AML-193 (cell line): Measurements from ENCODE around the gene KCNK4.
"Not testable (repeated sequence)": the region's sequence is repeated elsewhere in the genome, so short reads cannot be mapped to it uniquely, and the experiment has no call there.

Experiments
- DNase-seq, 2 experiments: peaks; one replicate each; lab custom pipeline; 2025; lab: John Stamatoyannopoulos, UW

Gene KCNK4

GRCh38 chr11:64291262-64291751 lies at the start of gene KCNK4:
Gene KCNK4, plus strand, starts transcription at chr11:64291302. Its CDS starts 1,717 bp downstream, at chr11:64293019.
- no peak for DNase-seq

DNA sequence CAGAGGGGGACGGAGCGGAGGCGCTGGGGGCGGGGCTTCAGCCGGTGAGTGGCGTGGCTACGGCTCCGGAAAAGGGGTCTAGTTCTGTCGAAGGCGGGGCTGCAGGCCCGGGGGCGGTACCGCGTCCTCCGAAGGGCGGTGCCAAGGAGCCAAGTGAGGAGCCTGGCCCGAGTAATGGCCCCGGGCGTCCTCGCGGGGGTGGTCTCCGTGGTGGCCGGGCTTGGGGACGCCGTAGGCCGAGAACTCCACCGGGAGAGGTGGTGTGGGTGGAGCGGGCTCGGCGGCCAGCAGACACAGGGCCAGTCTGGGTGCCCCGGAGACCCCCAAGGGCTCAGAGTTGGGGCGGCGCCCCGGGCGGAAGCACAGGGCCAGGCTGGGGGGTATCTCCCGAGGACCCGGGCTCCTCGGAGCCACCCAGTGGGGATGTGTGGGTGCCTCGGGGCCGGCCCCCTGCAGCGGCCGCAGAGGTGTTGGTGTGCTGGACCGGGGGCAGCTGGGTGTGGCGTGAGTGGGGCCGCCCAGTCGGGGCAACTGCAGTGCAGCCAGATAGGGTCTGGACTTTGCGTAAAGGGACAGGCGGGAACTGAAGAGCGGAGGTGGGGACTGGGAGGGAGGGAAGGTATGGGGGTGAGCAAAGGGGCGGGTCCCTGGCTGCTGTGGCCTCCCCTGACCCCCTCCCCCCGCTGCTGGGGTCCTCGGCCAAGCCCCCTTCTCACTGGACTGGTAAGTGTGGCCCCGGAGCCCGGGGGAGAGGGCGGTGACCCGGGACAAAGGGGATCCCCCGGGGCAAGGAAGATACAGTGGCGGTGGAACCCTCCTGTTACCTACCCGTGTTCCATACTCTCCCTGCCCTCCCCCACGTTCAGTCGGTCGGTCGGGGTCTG lies 49.4 kb upstream of the KCNK4 start:
- DNase-seq: peak in 1 of 2 experiments; percentile 96

DNA sequence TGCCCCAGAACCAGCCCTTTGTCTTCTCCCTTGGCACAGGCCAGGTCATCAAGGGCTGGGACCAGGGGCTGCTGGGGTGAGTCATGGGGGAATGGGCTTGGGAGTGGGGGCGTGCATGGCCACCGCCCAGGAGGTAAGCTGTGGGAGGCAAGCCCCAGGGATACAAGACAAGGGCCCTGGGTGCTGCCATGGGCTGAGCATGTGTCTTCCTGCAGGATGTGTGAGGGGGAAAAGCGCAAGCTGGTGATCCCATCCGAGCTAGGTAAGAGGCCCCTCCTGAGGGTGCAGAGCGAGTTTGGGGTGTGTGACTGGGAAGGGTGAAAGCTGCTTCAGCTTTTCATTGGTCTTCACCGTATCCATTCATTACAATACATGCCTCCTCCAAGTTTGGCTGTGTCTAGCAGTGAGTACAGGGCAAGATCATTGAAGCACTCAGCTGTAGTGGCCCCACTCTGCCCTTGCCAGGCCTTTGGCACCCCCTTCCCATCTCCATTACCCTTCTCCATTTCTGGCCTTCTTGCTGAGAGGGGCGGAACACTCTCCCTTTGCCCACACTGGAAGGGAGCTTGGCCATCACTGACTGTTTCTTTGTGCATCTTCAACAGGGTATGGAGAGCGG lies 47.8 kb upstream of the KCNK4 start:
- DNase-seq: no peak

GRCh38 chr11:64244107-64244506 lies 47.0 kb upstream of the KCNK4 start:
- DNase-seq: no peak

DNA sequence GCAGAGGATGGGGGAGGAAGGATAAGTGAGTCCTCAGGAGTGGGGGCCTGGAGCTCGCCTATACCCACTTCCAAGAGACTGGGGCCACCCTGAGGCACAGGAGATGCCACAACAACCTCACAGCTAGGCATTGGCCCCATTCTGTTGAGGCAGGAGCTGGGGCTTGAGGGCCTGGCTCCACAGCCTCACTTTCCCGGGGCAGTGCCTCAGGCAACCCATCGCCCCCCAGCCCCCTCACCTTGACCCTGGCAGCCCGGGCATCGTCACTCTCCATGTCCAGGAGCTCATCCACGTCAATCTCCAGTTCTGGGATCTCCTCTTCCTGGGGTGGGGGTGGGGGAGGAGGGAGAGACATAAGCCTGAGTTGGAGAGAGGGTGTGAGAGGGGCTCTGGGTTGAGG lies 46.1 kb upstream of the KCNK4 start:
- no peak for DNase-seq

DNA sequence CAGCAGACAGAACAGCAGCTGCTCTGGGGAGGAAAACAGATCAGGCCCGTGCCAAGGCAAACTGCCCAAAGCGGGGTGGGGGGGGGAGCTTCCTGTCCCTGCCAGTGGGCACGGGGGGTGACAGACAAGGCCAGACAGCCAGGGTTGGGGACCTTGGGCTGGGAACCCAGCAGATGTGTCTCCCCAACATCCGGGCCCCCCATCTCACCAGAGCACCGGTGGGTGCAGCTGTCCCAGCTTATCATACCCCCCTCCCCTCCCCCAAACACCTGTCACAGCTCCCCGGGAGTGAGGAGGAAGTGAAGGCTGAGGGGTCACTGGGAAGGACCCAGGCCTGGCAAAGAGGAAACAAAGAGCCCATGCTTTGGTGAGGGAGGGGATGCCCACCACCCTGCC lies 45.7 kb upstream of the KCNK4 start:
- peak; percentile 13 to 15 for DNase-seq

DNA sequence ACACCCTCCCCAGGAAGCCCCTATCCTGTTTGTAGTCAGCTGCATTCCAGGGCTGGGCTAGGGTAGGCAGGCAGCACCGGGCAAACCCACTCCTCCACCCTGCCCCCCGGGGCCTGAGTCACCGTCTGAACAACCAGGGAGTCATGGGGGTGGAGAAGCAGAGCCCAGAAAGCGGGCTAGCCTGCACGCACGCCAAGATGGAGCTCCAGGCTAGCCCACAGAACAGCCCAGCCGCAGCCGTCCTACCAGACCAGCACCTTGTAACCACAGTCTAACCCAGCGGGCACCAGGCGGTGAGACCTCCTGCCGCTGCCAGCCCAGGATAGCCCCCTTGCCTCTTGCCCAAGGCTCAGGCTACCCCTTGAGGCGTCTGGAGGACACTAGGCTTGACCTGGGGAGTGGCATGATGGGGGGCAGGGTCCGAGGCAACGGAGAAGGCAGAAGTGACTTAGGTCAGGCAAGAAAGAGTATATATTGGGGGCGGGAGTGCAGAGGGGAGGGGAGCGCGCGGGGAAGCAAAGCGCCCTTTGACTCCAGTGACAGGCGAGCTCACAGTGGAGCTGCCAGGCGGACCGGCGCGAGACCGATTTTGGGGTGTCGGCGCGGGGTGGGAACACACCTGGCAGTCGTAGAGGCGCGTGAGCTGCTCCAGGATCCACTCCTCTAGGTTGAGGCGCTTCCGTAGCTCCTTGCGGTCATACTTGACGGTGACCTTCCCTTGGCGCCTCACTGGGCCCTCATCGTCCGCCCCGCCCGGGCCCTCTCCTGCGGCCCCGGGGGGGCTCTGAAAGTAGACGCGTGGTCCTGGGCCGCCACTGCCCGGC lies 45.1 kb upstream of the KCNK4 start:
- peak in 1 of 2 experiments; percentile 30 for DNase-seq

- not testable (repeated sequence) for DNase-seq
These were observed 44.6 kb upstream of the KCNK4 start for GRCh38 chr11:64246621-64246870.

DNA sequence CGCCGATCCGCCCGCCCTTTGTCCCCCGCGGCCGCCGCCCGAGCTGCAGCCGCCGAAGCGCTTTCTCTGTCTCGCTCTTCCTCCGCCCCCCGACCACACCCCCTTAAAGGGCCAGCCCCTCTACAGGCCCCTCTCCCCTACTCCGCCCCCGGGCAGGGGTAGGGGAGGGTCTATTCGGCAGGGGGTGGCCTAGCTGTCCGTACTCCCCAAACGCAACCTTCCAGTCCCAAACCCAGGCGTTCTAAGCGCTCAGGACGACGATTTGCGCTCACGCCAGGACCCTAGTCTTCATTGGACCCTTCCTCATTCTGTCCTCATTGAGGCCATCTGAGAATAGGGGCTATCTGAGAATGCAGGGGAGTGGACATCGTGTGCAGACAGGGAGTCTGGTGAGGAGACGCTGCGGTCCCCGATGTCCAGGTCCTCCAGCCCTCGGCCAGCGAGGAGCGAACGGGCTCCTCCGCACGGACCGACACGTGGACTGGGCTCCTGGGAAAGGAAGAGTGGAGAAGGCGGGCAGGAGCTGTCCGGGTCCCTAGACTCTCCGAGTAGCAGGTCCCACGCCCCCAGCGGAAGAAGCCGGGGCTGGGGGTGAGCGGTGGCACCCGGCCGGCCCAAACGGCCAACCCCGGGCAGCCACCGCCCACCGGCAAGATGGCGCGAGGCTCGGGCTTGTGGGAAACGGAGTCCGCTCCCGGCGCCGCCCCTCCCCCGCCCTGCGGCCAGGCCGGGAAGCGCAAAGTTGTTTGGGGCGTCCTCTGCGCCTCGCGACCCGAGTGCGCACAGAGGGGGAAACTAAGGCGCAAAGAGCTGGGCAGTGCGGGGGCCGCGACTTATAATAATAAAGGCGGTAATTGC lies 44.0 kb upstream of the KCNK4 start, which contains the start of gene PPP1R14B:
Gene PPP1R14B, minus strand, starts transcription at position 73 of the 858 bp plus-strand sequence. CDS start 270 bp downstream, outside the sequence.
- DNase-seq: peak; percentile 64 to 66

GRCh38 chr11:64247729-64248531 lies 43.2 kb upstream of the KCNK4 start:
- DNase-seq: no peak

DNA sequence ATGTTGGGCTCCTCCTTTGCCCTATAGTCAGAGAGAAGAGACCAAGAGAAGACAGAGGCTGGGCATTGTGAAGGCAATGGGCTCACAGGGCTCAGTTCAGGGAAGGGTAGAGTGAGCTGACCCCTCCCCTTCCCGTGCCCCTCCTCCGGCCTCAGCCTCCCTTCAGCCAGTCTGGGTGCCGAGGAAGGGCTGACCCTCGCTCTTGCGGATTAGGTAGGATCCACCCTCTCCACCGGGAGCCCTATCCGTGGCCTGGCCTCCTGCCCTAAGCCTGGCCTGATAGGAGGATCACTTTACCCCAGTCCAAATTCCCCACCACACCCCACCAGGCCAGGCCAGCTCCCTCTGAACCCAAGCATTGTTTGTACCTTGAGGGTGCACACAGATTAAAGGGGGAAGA lies 42.5 kb upstream of the KCNK4 start:
- DNase-seq: no peak

- no peak for DNase-seq
These were observed 42.1 kb upstream of the KCNK4 start for GRCh38 chr11:64249038-64249437.

DNA sequence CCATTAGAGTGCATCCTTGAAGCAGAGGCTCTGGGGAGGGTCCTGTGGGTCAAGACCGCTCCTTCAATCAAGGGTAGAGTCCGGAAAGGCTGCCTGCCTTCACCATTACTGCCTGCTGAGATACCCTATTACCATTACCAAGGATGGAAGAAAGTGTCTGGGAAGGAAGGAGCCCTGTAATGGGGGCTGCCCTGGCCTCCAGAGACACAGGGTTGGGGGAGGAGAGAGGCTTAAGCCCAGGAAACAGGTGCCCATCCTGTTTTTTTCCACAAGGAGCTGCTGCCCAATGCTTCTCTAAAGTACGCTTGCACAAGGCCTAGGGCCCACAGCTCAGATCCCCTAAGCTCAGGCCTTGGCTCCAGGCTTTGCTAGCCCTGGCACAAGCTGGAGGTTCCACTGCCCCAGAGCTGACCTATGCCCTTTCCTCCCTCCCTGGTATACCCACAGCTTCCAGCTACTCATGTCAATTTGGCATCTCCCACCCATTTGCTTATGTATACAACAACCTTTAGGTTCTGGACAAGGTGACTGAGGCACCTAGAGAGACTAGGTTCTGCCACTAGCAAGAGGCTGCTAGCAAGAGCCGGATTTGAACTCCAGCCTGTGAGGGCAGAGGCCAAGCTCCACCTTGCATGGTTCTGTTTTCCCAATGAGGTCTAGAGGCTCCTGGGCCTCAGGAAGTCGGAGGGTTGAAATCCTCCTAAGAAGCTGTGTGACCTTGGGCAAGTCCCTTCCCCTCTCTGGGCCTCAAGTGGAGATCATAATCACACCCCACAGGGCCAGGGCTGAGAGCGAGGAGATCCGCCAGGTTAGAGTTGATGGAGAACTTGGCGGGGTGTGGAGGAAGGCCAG lies 41.3 kb upstream of the KCNK4 start:
- no peak for DNase-seq

GRCh38 chr11:64250415-64251015 lies 40.6 kb upstream of the KCNK4 start:
- no peak for DNase-seq

DNA sequence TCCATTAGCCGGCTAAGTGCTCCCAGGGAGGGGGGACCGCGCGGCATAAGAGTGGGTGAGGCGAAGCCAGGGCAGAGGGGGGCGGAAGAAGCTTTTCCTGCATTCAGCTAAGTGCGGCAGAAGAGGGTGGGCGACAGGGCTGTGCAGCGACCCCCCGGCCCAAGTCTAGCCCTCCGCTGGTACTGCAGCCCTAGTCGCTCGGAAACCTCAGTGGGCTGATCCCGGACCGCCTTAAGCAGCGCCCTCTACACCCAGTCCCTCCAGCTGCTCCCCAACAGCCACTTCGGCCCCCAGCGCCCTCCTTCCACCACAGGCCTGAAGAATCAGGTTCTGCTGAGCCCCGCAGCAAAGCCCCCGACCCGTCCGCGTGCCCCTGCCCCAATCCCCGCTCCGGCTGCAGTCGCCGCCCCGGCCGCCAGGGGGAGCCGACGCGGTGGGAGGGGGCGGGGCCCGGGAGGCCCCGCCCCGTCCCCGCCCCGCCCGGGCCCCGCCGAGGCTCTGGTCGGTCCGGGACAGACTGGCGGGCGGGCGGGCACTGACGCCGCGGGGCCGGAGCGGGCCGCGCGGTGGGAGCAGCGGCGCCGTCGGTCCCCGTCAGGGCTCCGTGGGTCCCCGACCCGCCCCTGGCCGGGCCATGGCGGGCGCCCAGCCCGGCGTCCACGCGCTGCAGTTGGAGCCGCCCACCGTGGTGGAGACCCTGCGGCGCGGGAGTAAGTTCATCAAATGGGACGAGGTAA lies 39.9 kb upstream of the KCNK4 start, which contains the start of gene PLCB3:
Gene PLCB3, plus strand, starts transcription at position 515 of the 737 bp plus-strand sequence. Its CDS starts 120 bp downstream, at position 635.
- peak; percentile 25 to 46 for DNase-seq

GRCh38 chr11:64251753-64252002 lies 39.4 kb upstream of the KCNK4 start:
- no peak for DNase-seq

GRCh38 chr11:64252003-64252872 lies 38.9 kb upstream of the KCNK4 start:
- DNase-seq: no peak

DNA sequence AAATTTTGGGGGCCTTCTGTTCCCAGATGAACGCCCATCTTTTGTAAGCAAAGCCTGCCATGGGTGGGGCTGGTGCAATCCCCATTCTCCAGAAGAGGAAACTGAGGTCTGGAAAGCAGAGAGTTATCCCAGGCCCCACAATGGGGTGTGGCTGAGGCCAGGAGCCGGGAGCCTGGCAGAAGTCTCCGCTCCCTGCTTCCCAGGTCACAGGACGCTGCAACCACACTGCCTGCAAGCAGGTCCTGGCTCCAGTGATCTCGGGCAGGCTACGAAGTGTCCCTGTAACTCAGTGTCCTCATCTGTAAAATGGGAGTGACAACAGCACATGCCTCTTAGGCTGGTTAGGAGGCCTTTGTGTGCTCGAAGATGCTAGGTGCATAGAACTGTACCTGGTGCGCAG lies 38.1 kb upstream of the KCNK4 start:
- no peak for DNase-seq
